K562 (cell line): Measurements from ENCODE around the gene CEP68. TPM values are rescaled to one million over a fixed set of nuclear protein-coding genes. Genes with fewer than 3 reads are reported as not detected.

ENCODE experiments used
- AFF1 ChIP-seq, 2 experiments: fragments of 450-650 bp; IDR thresholded peaks; 2 replicates each; pipeline ENCODE4 v1.6.1; 2018; ENCODE audit warnings: mild to moderate bottlenecking in 2 of 2, low read depth in 1 of 2; ENCODE audit not compliant: partially characterized antibody in 2 of 2
- BHLHE40 ChIP-seq: IDR thresholded peaks from 2 replicates; pipeline ENCODE4 v1.6.1; 2011; ENCODE audit warnings: low read length, improper control_type of control experiment
- CLOCK ChIP-seq: fragments of 250-450 bp; sonication (Bioruptor Pico); IDR thresholded peaks from 2 replicates; pipeline ENCODE4 v1.4.0; 2020; ENCODE audit warnings: mild to moderate bottlenecking, moderate library complexity, borderline replicate concordance
- DPF2 ChIP-seq: fragments of 450-650 bp; IDR thresholded peaks from 2 replicates; pipeline ENCODE4 v1.6.1; 2016
- E2F3 ChIP-seq: fragments of 250-450 bp; sonication (Bioruptor Pico); IDR thresholded peaks from 2 replicates; pipeline ENCODE4 v1.4.0; 2020; ENCODE audit warnings: mild to moderate bottlenecking
- ELF4 ChIP-seq: fragments of 450-650 bp; formaldehyde crosslinking; IDR thresholded peaks from 2 replicates; pipeline ENCODE4 v1.4.0; 2022; ENCODE audit warnings: missing genetic modification characterization
- PHF8 ChIP-seq: fragments of 200-600 bp; sonication (generic); IDR thresholded peaks from 2 replicates; pipeline ENCODE4 v1.6.1; 2012; ENCODE audit warnings: mixed run types, mild to moderate bottlenecking, inconsistent platforms, low read length, moderate library complexity, borderline replicate concordance
- POLR2G ChIP-seq: fragments of 200-400 bp; formaldehyde crosslinking; IDR thresholded peaks from 2 replicates; pipeline ENCODE4 v1.6.1; 2017; ENCODE audit warnings: low read depth, mild to moderate bottlenecking, antibody characterized with exemption, low read length, moderate library complexity
- SIN3A ChIP-seq, 2 experiments: fragments of 150-350 bp in 1 of 2; IDR thresholded peaks; 2 replicates each; pipeline ENCODE4 v1.6.1; 2011 to 2016; ENCODE audit warnings: borderline replicate concordance in 2 of 2, low read depth in 2 of 2, low read length in 2 of 2, mild to moderate bottlenecking in 2 of 2, moderate library complexity in 2 of 2; ENCODE audit not compliant: control insufficient read depth in 1 of 2
- SUPT5H ChIP-seq: fragments of 450-650 bp; IDR thresholded peaks from 2 replicates; pipeline ENCODE4 v1.6.1; 2016
- TEAD1 ChIP-seq, 2 experiments: fragments of 450-650 bp in 1 of 2; sonication (generic) in 1 of 2; formaldehyde crosslinking; IDR thresholded peaks; 2 replicates each; pipeline versions ENCODE4 v1.4.0 to v1.8.0; 2020 to 2022; ENCODE audit warnings: mild to moderate bottlenecking in 2 of 2, missing genetic modification reagents in 1 of 2
- ZFX ChIP-seq: sonication (generic); formaldehyde crosslinking; IDR thresholded peaks from 2 replicates; pipeline ENCODE4 v1.8.0; 2022; ENCODE audit warnings: mild to moderate bottlenecking, missing genetic modification reagents, moderate library complexity
- ZNF263 ChIP-seq: sonication (generic); formaldehyde crosslinking; IDR thresholded peaks from 2 replicates; pipeline ENCODE4 v1.8.0; 2022; ENCODE audit warnings: mild to moderate bottlenecking, missing genetic modification reagents, borderline replicate concordance
- ZNF280A ChIP-seq: fragments of 450-650 bp; IDR thresholded peaks from 2 replicates; pipeline ENCODE4 v1.6.1; 2018; ENCODE audit warnings: mild to moderate bottlenecking, low read depth; ENCODE audit not compliant: partially characterized antibody
- ZNF740 ChIP-seq, 3 experiments: fragments of 200-800 bp in 1 of 3; sonication (Bioruptor generic) in 1 of 3; sonication (generic) in 1 of 3; formaldehyde crosslinking in 1 of 3; IDR thresholded peaks; 2 replicates each; pipeline versions ENCODE4 v1.6.1 to v1.8.0; 2016 to 2022; ENCODE audit warnings: mild to moderate bottlenecking in 2 of 3, missing compliant biosample characterization in 2 of 3, missing genetic modification characterization in 2 of 3, missing genetic modification reagents in 1 of 3
- polyA plus RNA-seq, 8 experiments: library from polyadenylated mRNA; depleted of rRNA in 4 of 8; stranded (reverse) in 5 of 8; unstranded in 3 of 8; fragments of >200 nt; fragmentation: Nextera tagmentation in 2 of 8; fragmentation: Illumina TruSeq in 1 of 8; extraction: Ambion mirVana in 2 of 8; extraction: Trizol in 1 of 8; gene quantifications; 2 replicates each; pipeline versions ENCODE4 v1.2.1 to v1.2.3, GENCODE V29; 2011 to 2014; ENCODE audit warnings: inconsistent platforms in 1 of 8, missing spikeins in 1 of 8
- total RNA-seq, 7 experiments: library from RNA; depleted of rRNA in 6 of 7; stranded (reverse); fragments of >200 nt in 6 of 7; fragmentation: Illumina TruSeq in 2 of 7; extraction: Trizol in 2 of 7; gene quantifications; 2 replicates each; pipeline versions ENCODE4 v1.2.1 to v1.2.3, GENCODE V29; 2011 to 2021; ENCODE audit warnings: low replicate concordance in 1 of 7

Gene CEP68
- total and polyA plus RNA-seq, 9 of the 15 experiments (the other 6 are each of a cell fraction or from before 2014, with no cell fraction given) = 1.4 to 8.5 (median 5.2) TPM

GRCh38 chr2:65129826-65130663 is 73.8 kb downstream of the CEP68 start, which contains the start of gene RAB1A (continued):
- TF ChIP-seq CLOCK (CRISPR knock-in tag) (no peak), ZFX (CRISPR knock-in tag) (peak; percentile 92), DPF2 (0 out of 2 replicates have a peak, but pooled peaks have one; percentile 36), AFF1 (IDR thresholded peaks at IDR 0.05; ENCODE audit: low read depth in 1 of 2, partially characterized antibody in 2 of 2) (peak; percentile 4 to 97), BHLHE40 (no peak), POLR2G (peak; percentile 95), ZNF280A (no peak), ZNF740 (CRISPR knock-in tag; IDR thresholded peaks at IDR 0.05) (no peak; the same call in 1 of the 2 replicates), ZNF740 (tag; IDR thresholded peaks at IDR 0.05) (peak in 1 of 2 experiments; percentile 50; a peak in 1 of 4 replicates), TEAD1 (CRISPR knock-in tag; IDR thresholded peaks at IDR 0.05) (peak; percentile 52 to 94), ZNF263 (CRISPR knock-in tag) (no peak; the same call in 1 of the 2 replicates), E2F3 (CRISPR knock-in tag) (peak; percentile 82), ELF4 (CRISPR knock-in tag) (peak; percentile 98), SIN3A (IDR thresholded peaks at IDR 0.05; ENCODE audit: borderline replicate concordance in 2 of 2, control insufficient read depth in 1 of 2, low read depth in 2 of 2, low read length in 2 of 2) (peak in 1 of 2 experiments; percentile 78; a peak in 2 of 4 replicates), PHF8 (peak; percentile 76), SUPT5H (peak; percentile 95)
